H9 (cell line): ENCODE measurements around the gene SF3A1. TPM values are rescaled to one million over a fixed set of nuclear protein-coding genes. Genes with fewer than 3 reads are reported as not detected.

Experiments used
- DNase-seq: peaks from one replicate; pipeline ENCODE4 v3.0.0-alpha.2; 2017
- H2AFZ ChIP-seq: one replicate; pipeline ENCODE4 v1.6.1; 2013; ENCODE audit warnings: mild to moderate bottlenecking, low read length, control low read depth, moderate library complexity
- H2AK5ac ChIP-seq: 2 replicates; pipeline ENCODE4 v1.6.1; 2013; ENCODE audit warnings: low read length, control low read depth, mixed read lengths; ENCODE audit not compliant: insufficient read length
- H2BK120ac ChIP-seq: one replicate; pipeline ENCODE4 v1.6.1; 2013; ENCODE audit warnings: low read depth, mild to moderate bottlenecking, low read length, control low read depth, inconsistent platforms; ENCODE audit not compliant: poor library complexity, severe bottlenecking
- H2BK12ac ChIP-seq: 2 replicates; pipeline ENCODE4 v1.6.1; 2013; ENCODE audit warnings: low read length, control low read depth, mixed read lengths, low read depth; ENCODE audit not compliant: insufficient read length
- H2BK15ac ChIP-seq: 2 replicates; pipeline ENCODE4 v1.6.1; 2013; ENCODE audit warnings: low read depth, low read length, control low read depth
- H2BK20ac ChIP-seq: one replicate; pipeline ENCODE4 v1.6.1; 2013; ENCODE audit warnings: low read depth, mild to moderate bottlenecking, low read length, control low read depth, inconsistent platforms; ENCODE audit not compliant: poor library complexity, severe bottlenecking
- H2BK5ac ChIP-seq: 2 replicates; pipeline ENCODE4 v1.6.1; 2013; ENCODE audit warnings: low read length, control low read depth, mixed read lengths; ENCODE audit not compliant: insufficient read length
- H3K14ac ChIP-seq: 2 replicates; pipeline ENCODE4 v1.6.1; 2013; ENCODE audit warnings: low read length, control low read depth; ENCODE audit not compliant: insufficient read depth
- H3K18ac ChIP-seq: 2 replicates; pipeline ENCODE4 v1.6.1; 2013; ENCODE audit warnings: low read depth, mild to moderate bottlenecking, mixed read lengths, low read length, control low read depth; ENCODE audit not compliant: insufficient read length
- H3K23ac ChIP-seq: 2 replicates; pipeline ENCODE4 v1.6.1; 2013; ENCODE audit warnings: low read length, control low read depth, mixed read lengths, low read depth; ENCODE audit not compliant: insufficient read length
- H3K23me2 ChIP-seq: 2 replicates; pipeline ENCODE4 v1.6.1; 2013; ENCODE audit warnings: low read depth, mild to moderate bottlenecking, mixed read lengths, low read length, control low read depth; ENCODE audit not compliant: insufficient read length, poor library complexity, severe bottlenecking
- H3K27ac ChIP-seq: 2 replicates; pipeline ENCODE4 v1.5.1; 2013; ENCODE audit warnings: low read length, control low read depth, mixed read lengths, low read depth; ENCODE audit not compliant: insufficient read length
- H3K27me3 ChIP-seq: 2 replicates; pipeline ENCODE4 v1.6.1; 2013; ENCODE audit warnings: low read length, control low read depth, inconsistent platforms; ENCODE audit not compliant: insufficient read depth
- H3K4ac ChIP-seq: 2 replicates; pipeline ENCODE4 v1.6.1; 2013; ENCODE audit warnings: low read depth, mild to moderate bottlenecking, control low read depth, inconsistent platforms, low read length, moderate library complexity
- H3K4me1 ChIP-seq: 2 replicates; pipeline ENCODE4 v1.6.1; 2013; ENCODE audit warnings: low read length, control low read depth, inconsistent platforms; ENCODE audit not compliant: insufficient read depth
- H3K4me2 ChIP-seq: 2 replicates; pipeline ENCODE4 v1.6.1; 2013; ENCODE audit warnings: low read length, control low read depth, mixed read lengths; ENCODE audit not compliant: insufficient read length, insufficient read depth
- H3K56ac ChIP-seq: 2 replicates; pipeline ENCODE4 v1.6.1; 2013; ENCODE audit warnings: low read depth, mild to moderate bottlenecking, mixed read lengths, low read length, control low read depth; ENCODE audit not compliant: insufficient read length
- H3K79me1 ChIP-seq: 2 replicates; pipeline ENCODE4 v1.6.1; 2013; ENCODE audit warnings: low read depth, mild to moderate bottlenecking, moderate library complexity, low read length, control low read depth, inconsistent platforms; ENCODE audit not compliant: insufficient read depth, poor library complexity, severe bottlenecking
- H3K79me2 ChIP-seq: 2 replicates; pipeline ENCODE4 v1.6.1; 2013; ENCODE audit warnings: low read length, control low read depth, inconsistent platforms; ENCODE audit not compliant: insufficient read depth
- H3K9ac ChIP-seq: 2 replicates; pipeline ENCODE4 v1.6.1; 2013; ENCODE audit warnings: low read length, control low read depth, mixed read lengths; ENCODE audit not compliant: insufficient read length; ENCODE audit errors: extremely low read depth
- H3K9me3 ChIP-seq: one replicate; pipeline ENCODE4 v1.6.1; 2013; ENCODE audit warnings: low read depth, low read length, inconsistent platforms; ENCODE audit not compliant: control insufficient read depth
- H3T11ph ChIP-seq: one replicate; pipeline ENCODE4 v1.6.1; 2013; ENCODE audit warnings: mild to moderate bottlenecking, low read length, control low read depth, inconsistent platforms
- H4K20me1 ChIP-seq: one replicate; pipeline ENCODE4 v1.6.1; 2013; ENCODE audit not compliant: control insufficient read depth, insufficient read length, insufficient read depth
- H4K5ac ChIP-seq: 2 replicates; pipeline ENCODE4 v1.6.1; 2013; ENCODE audit warnings: low read depth, mild to moderate bottlenecking, mixed read lengths, low read length, control low read depth; ENCODE audit not compliant: insufficient read length
- H4K8ac ChIP-seq: replicated peaks from 2 replicates; pipeline ENCODE4 v1.6.1; 2013; ENCODE audit warnings: low read length, control low read depth, mixed read lengths, low read depth; ENCODE audit not compliant: insufficient read length
- H4K91ac ChIP-seq: 2 replicates; pipeline ENCODE4 v1.6.1; 2013; ENCODE audit warnings: low read depth, mild to moderate bottlenecking, moderate library complexity, mixed read lengths, low read length, control low read depth; ENCODE audit not compliant: insufficient read length
- H3K27ac Mint-ChIP-seq, 3 experiments: 2 replicates in 2 of 3; 3 replicates in 1 of 3; pipeline ENCODE4 v1.8.0; 2020 to 2021; ENCODE audit warnings: mixed read lengths in 3 of 3, mild to moderate bottlenecking in 1 of 3, moderate library complexity in 1 of 3
- H3K27me3 Mint-ChIP-seq: 2 replicates; pipeline ENCODE4 v1.8.0; 2021; ENCODE audit warnings: low read depth, mild to moderate bottlenecking, moderate library complexity, mixed read lengths
- H3K36me3 Mint-ChIP-seq, 3 experiments: 2 replicates in 2 of 3; 3 replicates in 1 of 3; pipeline ENCODE4 v1.8.0; 2020 to 2021; ENCODE audit warnings: low read depth in 3 of 3, mixed read lengths in 3 of 3; ENCODE audit not compliant: insufficient read depth in 1 of 3
- H3K4me1 Mint-ChIP-seq, 2 experiments: 2 replicates each; pipeline ENCODE4 v1.8.0; 2020; ENCODE audit warnings: mixed read lengths in 2 of 2
- H3K4me3 Mint-ChIP-seq, 2 experiments: 2 replicates in 1 of 2; 3 replicates in 1 of 2; pipeline ENCODE4 v1.8.0; 2020 to 2021; ENCODE audit warnings: mild to moderate bottlenecking in 2 of 2, mixed read lengths in 2 of 2, moderate library complexity in 1 of 2
- H3K9me3 Mint-ChIP-seq, 2 experiments: 2 replicates in 1 of 2; 3 replicates in 1 of 2; pipeline ENCODE4 v1.8.0; 2020; ENCODE audit warnings: mild to moderate bottlenecking in 2 of 2, mixed read lengths in 2 of 2, moderate library complexity in 1 of 2
- WGBS: extraction: QIAGEN DNeasy Blood & Tissue Kit; methylation state at CpG from one replicate; pipeline ENCODE4 v1.1.7; 2013; ENCODE audit warnings: missing lambda C conversion rate, low lambda C conversion rate, mixed read lengths; ENCODE audit not compliant: insufficient read length; ENCODE audit errors: extremely low coverage; 5-methylcytosine and 5-hydroxymethylcytosine counted together
- total RNA-seq: library from RNA; stranded (reverse); gene quantifications from 2 replicates; pipeline ENCODE4 v1.2.1, GENCODE V29; 2021
- TF ChIP-seq, protein P1 (sequence below): fragments of 200-600 bp; sonication (generic); conservative IDR thresholded peaks from 3 replicates; pipeline ENCODE4 v1.8.0; 2021; ENCODE audit warnings: antibody characterized with exemption, mild to moderate bottlenecking

The SF3A1 gene
- total RNA-seq, 1 experiment from 2014 or later, result 225 TPM

GRCh38 chr22:30295576-30295975 is 61.1 kb downstream of the SF3A1 start:
- no peak overlapping the region for H2BK120ac ChIP-seq
- no peak overlapping the region for H3T11ph ChIP-seq
- no peak overlapping the region for H2AK5ac ChIP-seq
- H2BK20ac ChIP-seq, result no peak overlapping the region
- Mint-ChIP-seq H3K4me3 (no peak overlapping the region), H3K27me3 (no peaks in the 10 kb centered on the region), H3K4me1 (peaks cover 0 to 3% of the 10 kb centered on the region in 2 experiments; a peak in 1 of 4 replicates), H3K9me3 (peaks cover 0 to 1% of the 10 kb centered on the region in 2 experiments; a peak in 1 of 5 replicates), H3K27ac (peak overlapping the region in 2 of 3 experiments; percentile 28 to 55; a peak in 2 of 7 replicates), H3K36me3 (peaks cover 4 to 19% (median 5%) of the 10 kb centered on the region in 3 experiments; a peak in 5 of 7 replicates)
- no peaks in the 10 kb centered on the region for H3K27me3 ChIP-seq
- no peak overlapping the region for H3K23ac ChIP-seq
- H2BK15ac ChIP-seq, result no peak overlapping the region
- H3K4me1 ChIP-seq, result no peaks in the 10 kb centered on the region
- TF ChIP-seq, protein P1, sequence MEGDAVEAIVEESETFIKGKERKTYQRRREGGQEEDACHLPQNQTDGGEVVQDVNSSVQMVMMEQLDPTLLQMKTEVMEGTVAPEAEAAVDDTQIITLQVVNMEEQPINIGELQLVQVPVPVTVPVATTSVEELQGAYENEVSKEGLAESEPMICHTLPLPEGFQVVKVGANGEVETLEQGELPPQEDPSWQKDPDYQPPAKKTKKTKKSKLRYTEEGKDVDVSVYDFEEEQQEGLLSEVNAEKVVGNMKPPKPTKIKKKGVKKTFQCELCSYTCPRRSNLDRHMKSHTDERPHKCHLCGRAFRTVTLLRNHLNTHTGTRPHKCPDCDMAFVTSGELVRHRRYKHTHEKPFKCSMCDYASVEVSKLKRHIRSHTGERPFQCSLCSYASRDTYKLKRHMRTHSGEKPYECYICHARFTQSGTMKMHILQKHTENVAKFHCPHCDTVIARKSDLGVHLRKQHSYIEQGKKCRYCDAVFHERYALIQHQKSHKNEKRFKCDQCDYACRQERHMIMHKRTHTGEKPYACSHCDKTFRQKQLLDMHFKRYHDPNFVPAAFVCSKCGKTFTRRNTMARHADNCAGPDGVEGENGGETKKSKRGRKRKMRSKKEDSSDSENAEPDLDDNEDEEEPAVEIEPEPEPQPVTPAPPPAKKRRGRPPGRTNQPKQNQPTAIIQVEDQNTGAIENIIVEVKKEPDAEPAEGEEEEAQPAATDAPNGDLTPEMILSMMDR, result no peak
- no peaks in the 10 kb centered on the region for H3K79me2 ChIP-seq
- H4K20me1 ChIP-seq, result no peaks in the 10 kb centered on the region
- no peak overlapping the region for H3K4me2 ChIP-seq
- DNase-seq, result no peak
- no peak overlapping the region for H2BK12ac ChIP-seq
- H4K91ac ChIP-seq, result no peak overlapping the region
- no peak overlapping the region for H4K8ac ChIP-seq
- no peaks in the 10 kb centered on the region for H3K23me2 ChIP-seq
- no peak overlapping the region for H2AFZ ChIP-seq
- H3K14ac ChIP-seq, result no peak overlapping the region; the same call in 1 of the 2 replicates
- H3K9ac ChIP-seq, result no peak overlapping the region
- H3K56ac ChIP-seq, result no peak overlapping the region
- H3K79me1 ChIP-seq, result no peaks in the 10 kb centered on the region
- H2BK5ac ChIP-seq, result no peak overlapping the region
- no peaks in the 10 kb centered on the region for H3K9me3 ChIP-seq
- no peak overlapping the region for H3K4ac ChIP-seq
- H3K18ac ChIP-seq, result no peak overlapping the region
- WGBS, result no CpG with 5 or more reads among the region's 7 CpGs
- H3K27ac ChIP-seq, result no peak overlapping the region
- no peak overlapping the region for H4K5ac ChIP-seq
